ENCODE results near the gene ZFHX3.

The ZFHX3 gene

GRCh38 chr16:72936408-72936807 lies 111.5 kb downstream of the ZFHX3 start:
- DNase-seq (ENCODE audit: low read depth in 2 of 3, low spot score in 2 of 3): no peak

GRCh38 chr16:72935896-72936295 lies 112.0 kb downstream of the ZFHX3 start:
- DNase-seq (ENCODE audit: low read depth in 2 of 3, low spot score in 2 of 3): no peak

GRCh38 chr16:72934636-72935403 lies 113.1 kb downstream of the ZFHX3 start:
- DNase-seq (ENCODE audit: low read depth in 2 of 3, low spot score in 2 of 3): no peak

- DNase-seq (ENCODE audit: low read depth in 2 of 3, low spot score in 2 of 3): no peak
Measured at GRCh38 chr16:72932677-72933335, 115.1 kb downstream of the ZFHX3 start.

GRCh38 chr16:72932050-72932449 lies 115.9 kb downstream of the ZFHX3 start:
- DNase-seq (ENCODE audit: low read depth in 2 of 3, low spot score in 2 of 3): no peak

GRCh38 chr16:72930396-72930795 lies 117.5 kb downstream of the ZFHX3 start:
- no peak for DNase-seq (ENCODE audit: low read depth in 2 of 3, low spot score in 2 of 3)

GRCh38 chr16:72928090-72928981 lies 119.6 kb downstream of the ZFHX3 start:
- no peak for DNase-seq (ENCODE audit: low read depth in 2 of 3, low spot score in 2 of 3)

GRCh38 chr16:72927199-72928089 lies 120.5 kb downstream of the ZFHX3 start:
- DNase-seq (ENCODE audit: low read depth in 2 of 3, low spot score in 2 of 3): no peak

- no peak for DNase-seq (ENCODE audit: low read depth in 2 of 3, low spot score in 2 of 3)
Measured at GRCh38 chr16:72926177-72927070, 121.5 kb downstream of the ZFHX3 start.

- DNase-seq (ENCODE audit: low read depth in 2 of 3, low spot score in 2 of 3): no peak
Measured at GRCh38 chr16:72925631-72925979, 122.3 kb downstream of the ZFHX3 start.

GRCh38 chr16:72924927-72925630 lies 122.8 kb downstream of the ZFHX3 start:
- DNase-seq (ENCODE audit: low read depth in 2 of 3, low spot score in 2 of 3): no peak

- DNase-seq (ENCODE audit: low read depth in 2 of 3, low spot score in 2 of 3): no peak
Measured at GRCh38 chr16:72924537-72924926, 123.4 kb downstream of the ZFHX3 start.

GRCh38 chr16:72923757-72924156 lies 124.2 kb downstream of the ZFHX3 start:
- no peak for DNase-seq (ENCODE audit: low read depth in 2 of 3, low spot score in 2 of 3)

GRCh38 chr16:72922714-72923113 lies 125.2 kb downstream of the ZFHX3 start:
- no peak for DNase-seq (ENCODE audit: low read depth in 2 of 3, low spot score in 2 of 3)

- no peak for DNase-seq (ENCODE audit: low read depth in 2 of 3, low spot score in 2 of 3)
Measured at GRCh38 chr16:72921620-72922019, 126.3 kb downstream of the ZFHX3 start.

GRCh38 chr16:72921106-72921505 lies 126.8 kb downstream of the ZFHX3 start:
- DNase-seq (ENCODE audit: low read depth in 2 of 3, low spot score in 2 of 3): no peak

- DNase-seq (ENCODE audit: low read depth in 2 of 3, low spot score in 2 of 3): no peak
Measured at GRCh38 chr16:72917051-72917450, 130.9 kb downstream of the ZFHX3 start.

- no peak for DNase-seq (ENCODE audit: low read depth in 2 of 3, low spot score in 2 of 3)
Measured at GRCh38 chr16:72915331-72915730, 132.6 kb downstream of the ZFHX3 start.

- no peak for DNase-seq (ENCODE audit: low read depth in 2 of 3, low spot score in 2 of 3)
Measured at GRCh38 chr16:72913551-72913950, 134.4 kb downstream of the ZFHX3 start.

All from activated CD8-positive, alpha-beta memory T cell treated with anti-CD3 and anti-CD28 coated beads for 48 hours (primary cell).